NB4 (cell line): ENCODE results near the gene CIROP.

Experiments
- DNase-seq: peaks from one replicate; pipeline ENCODE4 v3.0.0; 2010; ENCODE audit warnings: low read depth
- H3K4me3 ChIP-seq: one replicate; pipeline ENCODE4 v1.5.1; 2011; ENCODE audit warnings: mild to moderate bottlenecking, low read depth, low read length, moderate library complexity
- CTCF ChIP-seq: IDR thresholded peaks from one replicate; pipeline ENCODE4 v1.5.1; 2012; ENCODE audit warnings: low read depth, low read length
- MAX ChIP-seq: IDR thresholded peaks from 2 replicates; pipeline ENCODE4 v1.6.1; 2011; ENCODE audit warnings: low read depth, low read length
- MYC ChIP-seq: IDR thresholded peaks from 2 replicates; pipeline ENCODE4 v1.6.1; 2011; ENCODE audit warnings: low read depth, low read length
- POLR2A ChIP-seq: IDR thresholded peaks from 2 replicates; pipeline ENCODE4 v1.6.1; 2011; ENCODE audit warnings: mild to moderate bottlenecking; ENCODE audit not compliant: insufficient read length; ENCODE audit errors: extremely low read depth

CIROP gene, protein sequence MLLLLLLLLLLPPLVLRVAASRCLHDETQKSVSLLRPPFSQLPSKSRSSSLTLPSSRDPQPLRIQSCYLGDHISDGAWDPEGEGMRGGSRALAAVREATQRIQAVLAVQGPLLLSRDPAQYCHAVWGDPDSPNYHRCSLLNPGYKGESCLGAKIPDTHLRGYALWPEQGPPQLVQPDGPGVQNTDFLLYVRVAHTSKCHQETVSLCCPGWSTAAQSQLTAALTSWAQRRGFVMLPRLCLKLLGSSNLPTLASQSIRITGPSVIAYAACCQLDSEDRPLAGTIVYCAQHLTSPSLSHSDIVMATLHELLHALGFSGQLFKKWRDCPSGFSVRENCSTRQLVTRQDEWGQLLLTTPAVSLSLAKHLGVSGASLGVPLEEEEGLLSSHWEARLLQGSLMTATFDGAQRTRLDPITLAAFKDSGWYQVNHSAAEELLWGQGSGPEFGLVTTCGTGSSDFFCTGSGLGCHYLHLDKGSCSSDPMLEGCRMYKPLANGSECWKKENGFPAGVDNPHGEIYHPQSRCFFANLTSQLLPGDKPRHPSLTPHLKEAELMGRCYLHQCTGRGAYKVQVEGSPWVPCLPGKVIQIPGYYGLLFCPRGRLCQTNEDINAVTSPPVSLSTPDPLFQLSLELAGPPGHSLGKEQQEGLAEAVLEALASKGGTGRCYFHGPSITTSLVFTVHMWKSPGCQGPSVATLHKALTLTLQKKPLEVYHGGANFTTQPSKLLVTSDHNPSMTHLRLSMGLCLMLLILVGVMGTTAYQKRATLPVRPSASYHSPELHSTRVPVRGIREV

DNA sequence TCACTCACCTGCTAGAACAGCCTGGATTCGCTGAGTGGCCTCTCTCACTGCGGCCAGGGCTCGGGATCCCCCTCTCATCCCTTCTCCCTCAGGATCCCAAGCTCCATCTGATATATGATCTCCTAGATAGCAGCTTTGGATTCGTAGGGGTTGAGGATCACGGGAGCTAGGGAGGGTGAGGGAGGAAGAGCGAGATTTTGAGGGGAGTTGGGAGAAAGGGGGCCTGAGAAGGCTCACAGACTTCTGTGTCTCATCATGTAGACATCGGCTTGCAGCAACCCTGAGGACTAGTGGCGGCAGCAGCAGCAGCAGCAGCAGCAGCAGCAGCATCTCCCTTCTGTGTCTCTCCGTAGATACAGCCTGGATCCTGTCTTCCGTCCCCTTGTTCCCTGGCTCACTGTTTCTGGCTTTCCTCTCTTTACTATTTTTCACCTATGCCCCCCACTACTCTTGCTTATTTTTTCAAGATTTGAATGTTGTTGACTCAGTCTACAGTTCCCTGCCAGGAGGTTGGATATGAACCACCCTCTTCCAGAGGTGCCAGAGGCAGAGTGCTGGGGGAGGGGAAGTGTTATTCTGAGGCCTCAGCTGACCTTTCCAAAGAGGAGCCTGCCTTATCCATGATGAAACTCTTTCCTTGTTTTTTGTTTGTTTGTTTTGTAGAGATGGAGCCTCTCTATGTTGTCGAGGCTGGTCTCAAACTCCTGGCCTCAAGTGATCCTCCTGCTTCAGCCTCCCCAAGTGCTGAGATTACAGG is at the start of gene CIROP:
TSS of gene CIROP (minus strand) at position 399 of the 757 bp plus-strand sequence. CDS start at position 330, 69 bp downstream.
- no peak for TF ChIP-seq POLR2A
- TF ChIP-seq MYC: no peak
- no peak for TF ChIP-seq CTCF
- no peak for DNase-seq
- H3K4me3 ChIP-seq: no peak within 1 kb of the TSS

- peak; percentile 43 for DNase-seq
- TF ChIP-seq MAX (peak; percentile 39), MYC (no peak)
- H3K4me3 ChIP-seq: no peak overlapping the region
Observed at GRCh38 chr14:23153851-23154796, 49.3 kb upstream of the CIROP start.

DNA sequence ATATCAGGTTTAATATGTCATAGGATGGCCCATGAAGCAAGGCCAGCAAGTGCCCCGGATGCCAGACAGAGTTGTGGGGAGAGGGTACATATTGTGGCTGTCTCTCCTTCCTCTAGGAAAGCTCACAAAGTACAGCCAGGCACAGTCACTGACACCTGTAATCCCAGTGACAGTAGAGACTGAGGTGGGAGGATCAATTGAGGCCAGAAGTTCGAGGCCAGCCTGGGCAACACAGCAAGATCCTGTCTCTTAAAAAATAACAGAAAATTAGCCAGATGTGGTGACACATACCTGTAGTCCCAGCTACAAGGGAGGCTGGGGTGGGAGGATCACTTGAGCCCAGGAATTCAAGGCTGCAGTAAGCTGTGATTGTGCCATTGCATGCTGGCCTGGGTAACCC is 46.6 kb upstream of the CIROP start:
- DNase-seq: no peak
- TF ChIP-seq CTCF (no peak), POLR2A (no peak), MYC (no peak), MAX (no peak)
- no peak overlapping the region for H3K4me3 ChIP-seq

- no peak for TF ChIP-seq CTCF
- TF ChIP-seq POLR2A: no peak
- no peak for TF ChIP-seq MAX
- TF ChIP-seq MYC: no peak
- no peak for DNase-seq
Observed at GRCh38 chr14:23149745-23150144, 45.0 kb upstream of the CIROP start.

DNA sequence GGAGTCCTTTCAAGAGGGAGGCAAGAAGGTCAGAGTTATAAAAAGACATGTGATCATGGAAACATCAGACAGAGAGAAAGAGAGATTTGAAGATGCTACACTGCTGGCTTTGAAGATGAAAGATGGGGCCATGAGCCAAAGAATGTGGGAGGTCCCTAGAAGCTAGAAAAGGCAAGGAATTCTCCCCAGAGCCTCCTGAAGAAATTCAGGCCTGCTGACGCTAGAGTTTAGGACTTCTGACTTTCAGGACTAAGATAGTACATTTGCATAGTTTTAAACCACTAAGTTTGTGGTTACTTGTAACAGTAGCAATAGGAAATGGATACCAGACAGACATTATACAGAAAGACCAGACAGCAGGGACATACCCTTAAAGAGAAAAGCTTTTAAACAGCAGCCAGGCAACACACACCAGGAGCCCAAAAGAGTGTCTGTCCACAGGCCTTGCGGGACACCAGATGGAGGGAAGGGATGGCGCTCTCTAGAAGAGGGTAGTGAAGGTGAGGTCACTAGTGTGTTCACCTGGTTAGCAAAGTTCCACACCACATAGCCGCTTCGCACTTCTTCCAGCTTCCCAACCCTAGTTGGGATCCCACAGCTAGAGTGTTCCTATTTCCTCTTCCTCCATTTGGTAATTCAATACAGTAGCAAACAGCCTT is 43.9 kb upstream of the CIROP start:
- no peak overlapping the region for H3K4me3 ChIP-seq
- DNase-seq: no peak
- TF ChIP-seq MAX: no peak
- TF ChIP-seq CTCF: no peak
- TF ChIP-seq POLR2A: no peak
- no peak for TF ChIP-seq MYC

More at GRCh38 chr14:23149745-23150144, 45.0 kb upstream of the CIROP start:
- H3K4me3 ChIP-seq: no peak overlapping the region
